GM18870 (cell line): ENCODE data around the gene BTG4.
A peak's percentile ranks its signal among the peaks of the same experiment; 100 is the strongest.

Source experiments
- ATAC-seq: cut with Tn5 transposase; IDR thresholded peaks from one replicate; pipeline ENCODE4 v1.9.1; 2021; ENCODE audit warnings: moderate library complexity; ENCODE audit not compliant: unreplicated experiment

The BTG4 gene

GRCh38 chr11:111456859-111457730 is 55.1 kb downstream of the BTG4 start:
- no peak for ATAC-seq

- ATAC-seq: no peak
These were observed 55.9 kb downstream of the BTG4 start for GRCh38 chr11:111456086-111456858.

GRCh38 chr11:111455291-111456085 is 56.7 kb downstream of the BTG4 start:
- no peak for ATAC-seq

- no peak for ATAC-seq
These were observed 57.5 kb downstream of the BTG4 start for GRCh38 chr11:111454561-111455192.

- no peak for ATAC-seq
These were observed 59.2 kb downstream of the BTG4 start for GRCh38 chr11:111452817-111453552.

- ATAC-seq: no peak
These were observed 60.0 kb downstream of the BTG4 start for GRCh38 chr11:111452146-111452545.

GRCh38 chr11:111450480-111451320 is 61.5 kb downstream of the BTG4 start:
- ATAC-seq: peak; percentile 70

- no peak for ATAC-seq
These were observed 62.3 kb downstream of the BTG4 start for GRCh38 chr11:111449696-111450479.

GRCh38 chr11:111448831-111449557 is 63.2 kb downstream of the BTG4 start:
- no peak for ATAC-seq

- ATAC-seq: no peak
These were observed 63.8 kb downstream of the BTG4 start for GRCh38 chr11:111448414-111448813.

GRCh38 chr11:111447931-111448330 is 64.3 kb downstream of the BTG4 start:
- no peak for ATAC-seq

GRCh38 chr11:111447112-111447471 is 65.1 kb downstream of the BTG4 start:
- ATAC-seq: no peak

- peak; percentile 86 for ATAC-seq
These were observed 65.6 kb downstream of the BTG4 start for GRCh38 chr11:111446404-111447111.

GRCh38 chr11:111445586-111445985 is 66.6 kb downstream of the BTG4 start:
- no peak for ATAC-seq
